Choroid plexus epithelial cell (primary cell): Measurements from ENCODE around the gene CDK14.

Experiments
- DNase-seq: peaks from one replicate; pipeline ENCODE4 v3.0.0-alpha.2; 2010; ENCODE audit warnings: low read depth
- H3K4me3 ChIP-seq: 2 replicates; pipeline ENCODE4 v1.5.1; 2011; ENCODE audit warnings: low read depth, mild to moderate bottlenecking, control low read depth, low read length, moderate library complexity
- TF ChIP-seq, protein P1 (sequence below): conservative IDR thresholded peaks from 2 replicates; pipeline ENCODE4 v1.5.1; 2011; ENCODE audit warnings: low read depth, mild to moderate bottlenecking, control low read depth, inconsistent platforms, low read length, moderate library complexity

The CDK14 gene

DNA sequence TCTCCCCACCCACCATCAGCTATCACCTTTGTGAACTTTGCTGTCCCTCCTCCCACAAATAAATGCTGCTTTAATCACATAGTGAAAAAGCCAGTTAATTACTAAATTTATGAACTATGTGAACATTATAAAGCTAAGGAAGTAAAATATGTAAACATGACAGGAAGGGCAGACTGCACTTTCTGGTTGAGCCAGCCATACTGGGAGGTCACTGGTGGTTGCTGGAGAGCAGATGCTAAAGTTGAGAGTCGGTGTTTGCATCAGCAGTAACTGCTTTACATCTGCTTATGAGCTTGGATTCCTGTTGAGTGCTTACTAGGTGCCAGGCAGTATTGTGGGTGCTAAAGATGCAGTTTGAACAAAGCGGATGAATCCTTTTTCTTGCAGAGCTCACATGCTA lies 458.3 kb downstream of the CDK14 start:
- TF ChIP-seq, protein P1, sequence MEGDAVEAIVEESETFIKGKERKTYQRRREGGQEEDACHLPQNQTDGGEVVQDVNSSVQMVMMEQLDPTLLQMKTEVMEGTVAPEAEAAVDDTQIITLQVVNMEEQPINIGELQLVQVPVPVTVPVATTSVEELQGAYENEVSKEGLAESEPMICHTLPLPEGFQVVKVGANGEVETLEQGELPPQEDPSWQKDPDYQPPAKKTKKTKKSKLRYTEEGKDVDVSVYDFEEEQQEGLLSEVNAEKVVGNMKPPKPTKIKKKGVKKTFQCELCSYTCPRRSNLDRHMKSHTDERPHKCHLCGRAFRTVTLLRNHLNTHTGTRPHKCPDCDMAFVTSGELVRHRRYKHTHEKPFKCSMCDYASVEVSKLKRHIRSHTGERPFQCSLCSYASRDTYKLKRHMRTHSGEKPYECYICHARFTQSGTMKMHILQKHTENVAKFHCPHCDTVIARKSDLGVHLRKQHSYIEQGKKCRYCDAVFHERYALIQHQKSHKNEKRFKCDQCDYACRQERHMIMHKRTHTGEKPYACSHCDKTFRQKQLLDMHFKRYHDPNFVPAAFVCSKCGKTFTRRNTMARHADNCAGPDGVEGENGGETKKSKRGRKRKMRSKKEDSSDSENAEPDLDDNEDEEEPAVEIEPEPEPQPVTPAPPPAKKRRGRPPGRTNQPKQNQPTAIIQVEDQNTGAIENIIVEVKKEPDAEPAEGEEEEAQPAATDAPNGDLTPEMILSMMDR: no peak

GRCh38 chr7:91055219-91055618 lies 459.1 kb downstream of the CDK14 start:
- TF ChIP-seq, protein P1: no peak
- no peak overlapping the region for H3K4me3 ChIP-seq
- no peak for DNase-seq

More for the DNA sequence above, 458.3 kb downstream of the CDK14 start:
- no peak overlapping the region for H3K4me3 ChIP-seq
- peak; percentile 21 for DNase-seq

GRCh38 chr7:91062713-91063112 lies 466.6 kb downstream of the CDK14 start:
- H3K4me3 ChIP-seq: no peak overlapping the region
- DNase-seq: no peak
- TF ChIP-seq, protein P1: no peak

GRCh38 chr7:91064052-91064451 lies 467.9 kb downstream of the CDK14 start:
- TF ChIP-seq, protein P1: no peak
- DNase-seq: no peak
- no peak overlapping the region for H3K4me3 ChIP-seq

- DNase-seq: peak; percentile 12
- TF ChIP-seq, protein P1: no peak
- no peak overlapping the region for H3K4me3 ChIP-seq
Observed at GRCh38 chr7:91064938-91065337, 468.8 kb downstream of the CDK14 start.

DNA sequence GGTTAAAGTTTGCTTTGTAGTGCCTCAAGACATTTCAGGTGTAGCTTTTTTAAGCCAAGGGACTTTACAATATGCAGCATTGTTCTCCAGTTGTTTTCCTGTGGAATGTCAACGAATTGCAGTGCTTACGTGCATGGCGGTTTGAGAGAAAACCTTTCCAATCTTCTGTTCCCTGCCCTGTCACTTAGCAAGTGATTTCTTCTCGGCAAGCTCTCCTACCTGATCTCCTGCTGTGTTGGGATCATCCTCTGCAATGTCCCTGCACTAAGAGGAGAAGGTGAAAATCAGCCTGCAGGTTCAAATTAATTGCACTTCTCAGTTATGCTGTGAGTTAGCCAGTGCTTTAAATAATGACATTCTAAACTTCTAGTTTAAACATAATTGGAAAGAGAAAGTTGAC lies 470.5 kb downstream of the CDK14 start:
- no peak overlapping the region for H3K4me3 ChIP-seq
- no peak for DNase-seq
- TF ChIP-seq, protein P1: no peak

DNA sequence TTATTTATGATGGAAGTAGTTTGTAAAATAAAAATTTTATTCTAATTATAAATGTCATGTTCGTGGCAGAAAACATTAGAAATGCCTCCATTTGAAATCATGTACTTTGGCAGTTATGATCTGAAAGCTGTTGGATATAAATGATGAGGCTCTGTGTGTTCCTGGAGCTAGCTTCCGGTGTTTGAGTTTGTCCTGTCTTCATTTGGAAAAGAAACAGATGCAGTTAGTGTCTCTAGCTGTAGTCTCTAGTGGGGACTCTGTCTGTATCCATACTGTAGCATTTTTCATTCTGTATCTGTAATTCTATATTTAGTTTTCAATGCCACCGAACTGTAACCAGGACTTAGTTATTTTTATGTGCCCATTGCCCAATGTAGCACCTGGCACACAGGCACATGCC lies 471.1 kb downstream of the CDK14 start:
- no peak overlapping the region for H3K4me3 ChIP-seq
- TF ChIP-seq, protein P1: no peak
- no peak for DNase-seq
